ENCODE results near the gene ENOX1. TPM values are rescaled to one million over a fixed set of nuclear protein-coding genes. Genes with fewer than 3 reads are reported as not detected.

The ENOX1 gene
- total and polyA plus RNA-seq, 9 of the 15 experiments (the other 6 are each of a cell fraction or from before 2014, with no cell fraction given): not detected

GRCh38 chr13:43647471-43647870 is 139.3 kb downstream of the ENOX1 start:
- TF ChIP-seq ZNF785 (CRISPR knock-in tag; IDR thresholded peaks at IDR 0.05): no peak
- no peak for TF ChIP-seq KHSRP (IDR thresholded peaks at IDR 0.05)
- no peak for TF ChIP-seq ZNF24 (IDR thresholded peaks at IDR 0.05)
- no peak for TF ChIP-seq MTF1 (CRISPR knock-in tag; IDR thresholded peaks at IDR 0.05; ENCODE audit: borderline replicate concordance)
- Histone ChIP-seq H3K9me3 (replicated peaks; ENCODE audit: control insufficient read depth, insufficient read depth, low read depth, low read length) (no peaks in the 10 kb centered on the region), H3K27ac (ENCODE audit: extremely low read depth, low read depth, low read length) (no peak overlapping the region), H3K79me2 (ENCODE audit: control insufficient read depth, insufficient read depth, low read length) (no peaks in the 10 kb centered on the region), H3K4me3 (no peak overlapping the region), H3K4me1 (replicated peaks in 1 of 2; ENCODE audit: control insufficient read depth in 2 of 2, insufficient read depth in 2 of 2, low read length in 2 of 2) (no peaks in the 10 kb centered on the region), H4K20me1 (replicated peaks; ENCODE audit: control insufficient read depth, insufficient read depth, low read length) (no peaks in the 10 kb centered on the region), H3K9ac (ENCODE audit: insufficient read depth in 1 of 2, low read depth in 2 of 2, low read length in 2 of 2) (no peak overlapping the region), H2AFZ (ENCODE audit: low read depth, low read length) (no peak overlapping the region), H3K9me1 (ENCODE audit: control insufficient read depth, insufficient read depth, low read length) (no peaks in the 10 kb centered on the region), H3K36me3 (ENCODE audit: control insufficient read depth, insufficient read depth, low read length) (no peaks in the 10 kb centered on the region), H3K27me3 (ENCODE audit: control insufficient read depth in 2 of 2, insufficient read depth in 2 of 2, low read length in 2 of 2) (no peaks in the 10 kb centered on the region), H3K4me2 (ENCODE audit: insufficient read depth, low read length) (no peak overlapping the region)
- 0% methylated on average over 1 of the region's 2 CpGs for WGBS (ENCODE audit: insufficient coverage, low coverage, missing lambda C conversion rate)
- in situ Hi-C loops (cut with MboI): no loop called here
- ChIA-PET CTCF (ENCODE audit: low intra/inter-chr PET ratio) (no interaction called here), POLR2A (no interaction called here)
- FAIRE-seq (no peak), DNase-seq (ENCODE audit: extremely low read depth in 1 of 4, low spot score in 3 of 4) (no peak), ATAC-seq (no peak)
- no TSS peak for BruUV-seq (replicated peaks)
- intact Hi-C loops (cut with micrococcal nuclease): no loop called here

GRCh38 chr13:43640476-43640875 is 146.3 kb downstream of the ENOX1 start:
- CTCF ChIA-PET (ENCODE audit: low intra/inter-chr PET ratio): no interaction called here
- no peak overlapping the region for H3K27ac ChIP-seq (ENCODE audit: extremely low read depth, low read depth, low read length)
- H3K79me2 ChIP-seq (ENCODE audit: control insufficient read depth, insufficient read depth, low read length): no peaks in the 10 kb centered on the region
- H3K9ac ChIP-seq (ENCODE audit: insufficient read depth in 1 of 2, low read depth in 2 of 2, low read length in 2 of 2): no peak overlapping the region
- H2AFZ ChIP-seq (ENCODE audit: low read depth, low read length): no peak overlapping the region
- H3K4me2 ChIP-seq (ENCODE audit: insufficient read depth, low read length): no peak overlapping the region
- H3K27me3 ChIP-seq (ENCODE audit: control insufficient read depth in 2 of 2, insufficient read depth in 2 of 2, low read length in 2 of 2): no peaks in the 10 kb centered on the region
- in situ Hi-C loops (cut with MboI): no loop called here
- H3K9me1 ChIP-seq (ENCODE audit: control insufficient read depth, insufficient read depth, low read length): no peaks in the 10 kb centered on the region
- TF ChIP-seq HMG20B (CRISPR knock-in tag; IDR thresholded peaks at IDR 0.05) (no peak), PRMT5 (CRISPR knock-in tag; IDR thresholded peaks at IDR 0.05) (no peak), KDM1A (IDR thresholded peaks at IDR 0.05) (no peak), L3MBTL2 (IDR thresholded peaks at IDR 0.05) (no peak), ATF4 (CRISPR knock-in tag; IDR thresholded peaks at IDR 0.05) (no peak), MEF2D (tag; conservative IDR thresholded peaks at IDR 0.05; ENCODE audit: low read depth) (no peak), TCF15 (CRISPR knock-in tag; IDR thresholded peaks at IDR 0.05) (no peak), ETV5 (CRISPR knock-in tag; IDR thresholded peaks at IDR 0.05; ENCODE audit: low read depth) (no peak)
- POLR2A ChIA-PET: no interaction called here
- no peaks in the 10 kb centered on the region for H3K4me1 ChIP-seq (replicated peaks in 1 of 2; ENCODE audit: control insufficient read depth in 2 of 2, insufficient read depth in 2 of 2, low read length in 2 of 2)
- H3K36me3 ChIP-seq (ENCODE audit: control insufficient read depth, insufficient read depth, low read length): no peaks in the 10 kb centered on the region
- H3K9me3 ChIP-seq (replicated peaks; ENCODE audit: control insufficient read depth, insufficient read depth, low read depth, low read length): no peaks in the 10 kb centered on the region
- intact Hi-C loops (cut with micrococcal nuclease): no loop called here
- no peaks in the 10 kb centered on the region for H4K20me1 ChIP-seq (replicated peaks; ENCODE audit: control insufficient read depth, insufficient read depth, low read length)
- H3K4me3 ChIP-seq: no peak overlapping the region
- no TSS peak for BruUV-seq (replicated peaks)
- FAIRE-seq: no peak
- no peak for DNase-seq (ENCODE audit: extremely low read depth in 1 of 4, low spot score in 3 of 4)
- ATAC-seq: no peak
- WGBS (ENCODE audit: insufficient coverage, low coverage, missing lambda C conversion rate): 0% methylated on average over 1 of the region's 1 CpG
